ENCODE results near the gene TTC39C. TPM values are rescaled to one million over a fixed set of nuclear protein-coding genes. Genes with fewer than 3 reads are reported as not detected.

Gene TTC39C
- total and polyA plus RNA-seq, 2 donors (not counting 1 experiment from before 2014, with no cell fraction given): 15.8 to 32.0 TPM

DNA sequence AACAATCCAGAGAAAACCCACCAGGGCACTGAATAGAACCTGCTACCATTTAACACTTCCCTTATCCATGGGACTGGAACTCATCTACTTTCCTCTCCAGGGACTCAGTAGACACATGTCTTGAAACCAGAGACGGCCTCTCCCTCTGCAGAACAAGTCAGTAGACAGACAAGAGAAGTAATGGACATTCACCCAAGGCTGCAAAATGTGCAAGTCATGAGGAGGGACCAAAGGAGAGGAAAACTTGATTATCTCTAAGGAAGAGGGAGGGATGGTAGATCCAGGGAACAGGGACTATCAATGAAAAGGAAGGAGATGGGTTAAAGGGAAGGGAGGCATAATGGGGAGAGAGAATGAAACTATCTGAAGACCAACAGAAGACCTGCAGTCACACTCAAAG lies 5.3 kb upstream of the TTC39C start:
- H3K36me3 ChIP-seq (ENCODE audit: control insufficient read depth, insufficient read depth, low read length): no peaks in the 10 kb centered on the region
- H3K27me3 ChIP-seq (ENCODE audit: control insufficient read depth, insufficient read depth, low read length): peaks cover 14% of the 10 kb centered on the region
- no peak for DNase-seq (ENCODE audit: low read depth in 2 of 2)
- H3K9ac ChIP-seq (ENCODE audit: insufficient read depth, low read length): no peak overlapping the region
- TF ChIP-seq CTCF (conservative IDR thresholded peaks at IDR 0.05 in 1 of 2, IDR thresholded peaks at IDR 0.05 in 1 of 2; ENCODE audit: low read depth in 1 of 2, low read length in 2 of 2) (no peak), EZH2 (IDR thresholded peaks at IDR 0.05; ENCODE audit: low read length, missing control alignments) (no peak)
- no peaks in the 10 kb centered on the region for H3K4me1 ChIP-seq (ENCODE audit: control insufficient read depth, extremely low read depth, insufficient read depth, low read length)
- H2AFZ ChIP-seq (ENCODE audit: low read length): no peak overlapping the region
- H3K79me2 ChIP-seq (ENCODE audit: control insufficient read depth, insufficient read depth, low read length): no peaks in the 10 kb centered on the region
- H3K4me3 ChIP-seq (replicated peaks in 1 of 4; ENCODE audit: control extremely low read depth in 1 of 4, insufficient read depth in 1 of 4, low read depth in 3 of 4, low read length in 4 of 4): no peak overlapping the region
- H4K20me1 ChIP-seq (ENCODE audit: control insufficient read depth, extremely low read depth, insufficient read depth, low read length): no peaks in the 10 kb centered on the region
- no peaks in the 10 kb centered on the region for H3K9me3 ChIP-seq (ENCODE audit: control insufficient read depth, insufficient read depth, low read depth, low read length)
- H3K27ac ChIP-seq (ENCODE audit: insufficient read depth, low read length): no peak overlapping the region
- H3K4me2 ChIP-seq (ENCODE audit: extremely low read depth, insufficient read depth, low read length): no peak overlapping the region

DNA sequence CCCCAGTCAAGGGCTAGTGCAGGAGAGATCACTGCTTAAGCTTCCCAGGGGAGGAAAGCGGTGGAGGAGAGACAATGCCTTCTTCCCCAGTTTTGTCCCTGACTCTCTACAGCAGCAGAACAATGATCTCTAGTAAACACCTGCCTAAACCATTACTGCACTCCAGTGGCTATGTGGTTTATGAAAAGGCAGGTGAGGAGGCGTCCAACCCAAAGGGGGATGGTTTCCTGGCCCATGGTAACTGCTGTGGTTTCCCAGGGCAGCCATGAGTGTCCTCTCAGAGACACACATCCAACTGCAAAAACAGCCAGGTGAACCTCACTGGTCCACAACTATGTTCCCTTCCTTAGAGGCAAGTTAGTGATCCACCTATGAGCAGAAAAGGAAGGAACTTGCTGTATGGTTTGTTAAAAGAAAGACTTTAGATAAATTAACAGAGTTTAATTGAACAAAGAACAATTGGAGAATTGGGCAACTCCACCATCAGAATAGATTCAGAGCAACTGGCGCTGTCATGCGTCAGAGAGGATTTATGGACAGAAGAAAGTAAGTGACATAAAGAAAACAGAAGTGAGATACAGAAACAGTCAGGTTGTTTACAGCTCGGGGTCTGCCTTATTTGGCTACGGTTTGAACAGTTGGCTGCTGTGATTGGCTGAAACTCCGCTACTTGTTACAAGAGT lies 4.8 kb upstream of the TTC39C start:
- H4K20me1 ChIP-seq (ENCODE audit: control insufficient read depth, extremely low read depth, insufficient read depth, low read length): no peaks in the 10 kb centered on the region
- DNase-seq (ENCODE audit: low read depth in 2 of 2): no peak
- H3K4me3 ChIP-seq (replicated peaks in 1 of 4; ENCODE audit: control extremely low read depth in 1 of 4, insufficient read depth in 1 of 4, low read depth in 3 of 4, low read length in 4 of 4): no peak overlapping the region
- peaks cover 14% of the 10 kb centered on the region for H3K27me3 ChIP-seq (ENCODE audit: control insufficient read depth, insufficient read depth, low read length)
- TF ChIP-seq CTCF (conservative IDR thresholded peaks at IDR 0.05 in 1 of 2, IDR thresholded peaks at IDR 0.05 in 1 of 2; ENCODE audit: low read depth in 1 of 2, low read length in 2 of 2): no peak
- TF ChIP-seq EZH2 (IDR thresholded peaks at IDR 0.05; ENCODE audit: low read length, missing control alignments): no peak
- no peaks in the 10 kb centered on the region for H3K36me3 ChIP-seq (ENCODE audit: control insufficient read depth, insufficient read depth, low read length)
- no peaks in the 10 kb centered on the region for H3K4me1 ChIP-seq (ENCODE audit: control insufficient read depth, extremely low read depth, insufficient read depth, low read length)
- H3K79me2 ChIP-seq (ENCODE audit: control insufficient read depth, insufficient read depth, low read length): no peaks in the 10 kb centered on the region
- no peaks in the 10 kb centered on the region for H3K9me3 ChIP-seq (ENCODE audit: control insufficient read depth, insufficient read depth, low read depth, low read length)
- no peak overlapping the region for H3K9ac ChIP-seq (ENCODE audit: insufficient read depth, low read length)
- no peak overlapping the region for H3K27ac ChIP-seq (ENCODE audit: insufficient read depth, low read length)
- H3K4me2 ChIP-seq (ENCODE audit: extremely low read depth, insufficient read depth, low read length): no peak overlapping the region
- H2AFZ ChIP-seq (ENCODE audit: low read length): no peak overlapping the region

DNA sequence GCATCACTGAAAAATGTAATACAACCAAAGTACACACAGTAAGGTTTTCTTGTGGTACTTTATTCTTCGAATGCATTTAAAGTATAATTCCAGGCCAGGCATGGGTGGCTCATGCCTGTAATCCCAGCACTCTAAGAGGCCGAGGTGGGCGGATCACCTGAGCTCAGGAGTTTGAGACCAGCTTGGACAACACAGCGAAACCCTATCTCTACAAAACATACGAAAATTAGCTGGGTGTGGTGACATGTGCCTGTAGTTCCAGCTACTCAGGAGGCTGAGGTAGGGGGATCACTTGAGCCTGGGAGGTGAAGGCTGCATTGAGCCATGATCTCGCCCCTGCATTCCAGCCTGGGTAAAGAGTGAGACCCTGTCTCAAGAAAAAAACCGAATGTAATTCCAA lies 3.9 kb upstream of the TTC39C start:
- Histone ChIP-seq H3K4me2 (ENCODE audit: extremely low read depth, insufficient read depth, low read length) (no peak overlapping the region), H3K4me1 (ENCODE audit: control insufficient read depth, extremely low read depth, insufficient read depth, low read length) (no peaks in the 10 kb centered on the region), H3K9ac (ENCODE audit: insufficient read depth, low read length) (no peak overlapping the region), H3K36me3 (ENCODE audit: control insufficient read depth, insufficient read depth, low read length) (no peaks in the 10 kb centered on the region), H3K27me3 (ENCODE audit: control insufficient read depth, insufficient read depth, low read length) (peaks cover 14% of the 10 kb centered on the region), H3K4me3 (replicated peaks in 1 of 4; ENCODE audit: control extremely low read depth in 1 of 4, insufficient read depth in 1 of 4, low read depth in 3 of 4, low read length in 4 of 4) (no peak overlapping the region), H3K9me3 (ENCODE audit: control insufficient read depth, insufficient read depth, low read depth, low read length) (no peaks in the 10 kb centered on the region), H4K20me1 (ENCODE audit: control insufficient read depth, extremely low read depth, insufficient read depth, low read length) (no peaks in the 10 kb centered on the region), H3K27ac (ENCODE audit: insufficient read depth, low read length) (no peak overlapping the region), H2AFZ (ENCODE audit: low read length) (no peak overlapping the region), H3K79me2 (ENCODE audit: control insufficient read depth, insufficient read depth, low read length) (no peaks in the 10 kb centered on the region)
- no peak for DNase-seq (ENCODE audit: low read depth in 2 of 2)
- TF ChIP-seq EZH2 (IDR thresholded peaks at IDR 0.05; ENCODE audit: low read length, missing control alignments) (no peak), CTCF (conservative IDR thresholded peaks at IDR 0.05 in 1 of 2, IDR thresholded peaks at IDR 0.05 in 1 of 2; ENCODE audit: low read depth in 1 of 2, low read length in 2 of 2) (no peak)
